ENCODE results near the gene TMED9.

DNA sequence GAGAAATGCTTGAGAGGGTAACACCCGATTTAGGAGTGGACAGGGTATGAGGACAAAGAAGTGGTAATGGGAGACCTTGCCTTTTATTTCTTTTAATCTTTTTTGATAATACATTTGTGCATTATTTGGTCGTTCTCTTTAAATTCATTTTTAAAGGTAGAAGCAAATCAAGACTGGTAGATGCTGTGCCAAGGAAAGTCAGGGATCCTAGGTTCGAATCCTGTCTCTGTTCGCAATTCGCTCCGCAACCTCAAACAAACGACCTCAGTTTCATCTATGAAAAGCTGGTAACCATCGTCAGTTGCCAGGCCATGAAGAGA, 353 bp upstream of the TMED9 start:
- TF ChIP-seq POLR2A (IDR thresholded peaks at IDR 0.05) = no peak
- TF ChIP-seq, protein P1, sequence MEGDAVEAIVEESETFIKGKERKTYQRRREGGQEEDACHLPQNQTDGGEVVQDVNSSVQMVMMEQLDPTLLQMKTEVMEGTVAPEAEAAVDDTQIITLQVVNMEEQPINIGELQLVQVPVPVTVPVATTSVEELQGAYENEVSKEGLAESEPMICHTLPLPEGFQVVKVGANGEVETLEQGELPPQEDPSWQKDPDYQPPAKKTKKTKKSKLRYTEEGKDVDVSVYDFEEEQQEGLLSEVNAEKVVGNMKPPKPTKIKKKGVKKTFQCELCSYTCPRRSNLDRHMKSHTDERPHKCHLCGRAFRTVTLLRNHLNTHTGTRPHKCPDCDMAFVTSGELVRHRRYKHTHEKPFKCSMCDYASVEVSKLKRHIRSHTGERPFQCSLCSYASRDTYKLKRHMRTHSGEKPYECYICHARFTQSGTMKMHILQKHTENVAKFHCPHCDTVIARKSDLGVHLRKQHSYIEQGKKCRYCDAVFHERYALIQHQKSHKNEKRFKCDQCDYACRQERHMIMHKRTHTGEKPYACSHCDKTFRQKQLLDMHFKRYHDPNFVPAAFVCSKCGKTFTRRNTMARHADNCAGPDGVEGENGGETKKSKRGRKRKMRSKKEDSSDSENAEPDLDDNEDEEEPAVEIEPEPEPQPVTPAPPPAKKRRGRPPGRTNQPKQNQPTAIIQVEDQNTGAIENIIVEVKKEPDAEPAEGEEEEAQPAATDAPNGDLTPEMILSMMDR (IDR thresholded peaks at IDR 0.05) = no peak
